GM18873 (cell line): ENCODE data around the gene TNFRSF12A.
"Not testable (repeated sequence)": the region's sequence is repeated elsewhere in the genome, so short reads cannot be mapped to it uniquely, and the experiment has no call there.

Source experiments
- ATAC-seq: cut with Tn5 transposase; IDR thresholded peaks from one replicate; pipeline ENCODE4 v1.9.1; 2021; ENCODE audit warnings: mild to moderate bottlenecking, moderate library complexity, moderate number of reproducible peaks; ENCODE audit not compliant: unreplicated experiment, low FRiP score

TNFRSF12A gene

DNA sequence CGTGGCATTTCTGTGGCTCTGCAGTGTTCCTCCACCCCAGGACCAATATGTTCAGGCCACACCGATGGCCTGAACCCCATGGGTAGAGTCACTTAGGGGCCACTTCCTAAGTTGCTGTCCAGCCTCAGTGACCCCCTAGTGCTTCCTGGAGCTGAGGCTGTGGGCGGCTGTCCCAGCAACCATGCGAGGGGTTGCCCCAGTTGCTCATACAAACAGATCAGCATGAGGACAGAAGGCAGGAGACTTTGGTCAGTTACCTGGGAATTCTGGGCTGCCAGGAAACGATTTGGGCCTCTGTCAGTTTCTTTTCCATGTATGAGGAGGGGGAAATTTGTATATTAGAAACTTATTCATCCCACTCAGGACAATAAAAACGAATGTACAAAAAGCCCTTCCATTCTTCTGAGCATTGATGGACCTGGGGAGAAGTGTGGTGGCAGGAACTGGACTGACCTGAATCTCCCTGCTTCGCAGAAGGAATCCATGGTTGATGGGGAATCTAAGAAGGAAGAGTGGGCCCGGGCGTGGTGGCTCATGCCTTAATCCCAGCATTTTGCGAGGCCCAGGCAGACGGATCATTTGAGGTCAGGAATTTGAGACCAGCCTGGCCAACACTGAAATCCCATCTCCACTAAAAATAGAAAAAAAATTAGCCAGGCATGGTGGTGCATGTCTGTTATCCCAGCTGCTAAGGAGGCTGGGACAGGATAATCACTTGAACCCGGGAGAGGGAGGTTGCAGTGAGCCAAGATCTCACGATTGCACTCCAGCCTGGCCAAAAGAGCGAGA is 40.4 kb downstream of the TNFRSF12A start:
- no peak for ATAC-seq

DNA sequence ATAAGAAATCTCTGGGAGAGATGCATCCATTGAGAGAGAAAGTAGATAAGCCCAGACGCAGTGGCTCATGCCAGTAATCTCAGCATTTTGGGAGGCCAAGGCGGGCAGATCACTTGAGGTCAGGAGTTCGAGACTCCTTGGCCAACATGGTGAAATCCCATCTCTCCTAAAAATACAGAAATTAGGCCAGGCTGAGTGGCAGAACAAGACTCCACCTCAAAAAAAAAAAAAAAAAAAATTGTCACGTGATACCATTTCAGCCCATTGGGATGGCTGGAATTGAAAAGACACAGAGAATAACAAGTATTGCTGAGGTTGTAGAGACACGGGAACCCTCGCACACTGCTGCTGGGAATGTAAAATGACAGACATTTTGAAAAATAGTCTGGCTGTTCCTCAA is 42.4 kb downstream of the TNFRSF12A start:
- ATAC-seq = no peak

DNA sequence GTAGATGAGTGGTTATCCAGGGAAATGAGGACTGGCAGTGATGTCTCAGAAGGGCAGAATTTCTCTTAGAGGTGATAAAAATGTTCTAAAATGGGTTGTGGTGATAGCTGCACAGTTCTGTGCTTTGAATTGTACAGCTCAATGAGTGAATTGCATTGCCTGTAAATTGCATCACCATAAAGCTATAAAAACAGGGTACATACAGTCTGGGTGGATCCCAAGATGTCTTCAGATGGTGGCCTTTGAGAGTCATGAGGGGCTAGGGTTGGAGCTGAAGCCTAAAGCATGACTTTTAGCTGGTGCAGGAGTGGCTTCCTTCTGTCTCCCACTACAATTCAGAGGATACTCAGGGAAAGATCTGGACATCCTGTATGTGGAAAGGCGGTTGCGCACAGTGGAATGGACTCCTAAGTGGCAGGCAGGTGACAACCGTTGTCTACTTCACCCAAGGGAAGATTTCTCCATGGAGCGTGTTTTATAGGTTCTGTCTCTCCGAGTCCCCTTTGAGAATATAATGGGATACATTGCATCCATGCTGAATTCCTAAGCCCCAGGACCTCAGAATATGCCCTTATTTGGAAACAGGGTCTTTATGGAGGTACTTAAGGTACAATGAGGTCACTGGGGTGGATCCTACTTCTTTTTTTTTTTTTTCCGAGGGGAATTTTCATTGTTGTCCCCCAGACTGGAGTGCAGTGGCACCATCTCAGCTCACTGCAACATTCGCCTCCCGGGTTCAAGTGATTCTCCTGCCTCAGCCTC is 43.6 kb downstream of the TNFRSF12A start:
- no peak for ATAC-seq

DNA sequence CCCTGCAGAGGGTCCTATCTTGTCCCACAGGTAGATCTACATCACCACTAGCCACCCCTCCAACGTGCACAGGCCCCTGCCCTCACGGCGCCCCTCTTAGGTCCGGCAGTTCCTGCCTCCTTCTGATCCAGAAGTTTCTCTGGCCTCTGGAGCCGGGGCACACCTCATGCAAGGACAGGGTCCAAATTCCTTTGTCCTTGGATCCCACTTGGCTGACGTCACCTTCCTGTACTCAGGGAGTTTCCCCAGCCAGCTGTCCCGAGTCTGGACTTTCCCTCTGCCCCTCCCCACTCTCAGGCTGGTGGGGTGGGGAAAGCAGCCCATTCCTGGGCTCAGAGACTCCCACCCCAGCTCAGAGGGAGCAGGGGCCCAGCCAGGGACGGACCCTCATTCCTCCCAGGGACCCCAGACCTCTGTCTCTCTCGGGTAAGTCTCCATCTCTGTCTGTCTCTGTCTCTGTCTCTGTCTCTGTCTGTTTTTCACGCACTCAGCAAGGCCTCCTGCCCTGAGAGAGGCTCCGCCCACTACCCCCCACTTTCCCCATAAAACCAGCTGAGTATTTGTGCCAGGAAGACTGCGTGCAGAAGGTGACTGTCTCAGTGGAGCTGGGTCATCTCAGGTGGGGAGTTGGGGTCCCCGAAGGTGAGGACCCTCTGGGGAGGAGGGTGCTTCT is 45.0 kb downstream of the TNFRSF12A start, which contains the start of gene IL32:
Gene IL32, plus strand, starts transcription at position 572 of the 673 bp plus-strand sequence. CDS start 172 bp downstream, outside the sequence.
- ATAC-seq = no peak

DNA sequence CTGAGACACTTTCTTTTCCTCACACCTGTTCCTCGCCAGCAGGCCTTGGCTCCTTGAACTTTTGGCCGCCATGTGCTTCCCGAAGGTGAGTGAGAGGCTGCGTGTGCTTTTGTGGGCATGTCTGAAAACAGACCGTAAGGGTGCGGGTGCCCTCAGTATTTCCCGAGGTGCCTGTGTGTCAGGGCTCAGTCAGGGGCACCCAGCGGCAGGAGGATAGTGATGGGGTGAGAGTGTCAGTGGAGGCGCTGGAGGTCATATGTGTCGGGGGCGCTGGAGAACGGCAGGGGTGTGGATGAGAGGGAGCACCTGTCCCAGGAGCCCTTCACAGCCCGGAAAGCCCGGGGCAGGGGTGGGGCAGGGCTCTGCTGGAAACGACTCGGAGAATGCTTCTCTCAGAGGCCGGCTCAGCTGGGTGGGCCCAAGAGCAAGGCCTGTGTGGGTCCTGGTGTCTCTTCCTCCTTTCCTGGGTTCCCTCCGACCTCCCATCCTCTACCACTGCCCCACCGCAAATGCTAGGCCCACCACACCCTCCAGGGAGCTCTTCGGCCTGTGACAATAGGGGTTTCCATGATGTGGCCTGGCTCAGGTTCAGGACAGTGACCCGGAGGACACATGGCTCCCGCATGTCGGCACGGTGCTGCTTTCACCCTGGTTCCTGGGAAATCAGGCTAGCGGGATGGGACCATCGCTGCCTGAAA is 45.7 kb downstream of the TNFRSF12A start:
- ATAC-seq = no peak

DNA sequence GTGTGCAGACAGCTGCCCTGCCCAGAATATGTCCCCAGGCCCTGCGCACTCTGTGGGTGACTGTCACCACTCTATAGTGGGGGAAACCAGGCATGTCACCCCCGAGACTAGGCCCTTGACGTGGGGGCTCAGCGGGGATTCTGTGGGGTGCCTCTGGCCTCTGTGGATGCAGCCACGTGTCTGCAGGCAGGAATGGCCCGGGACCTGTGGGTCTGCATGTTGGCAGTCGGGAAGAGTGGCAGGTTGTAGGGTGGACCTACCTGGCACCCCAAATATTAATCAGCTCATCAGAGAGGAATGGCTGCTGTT is 46.2 kb downstream of the TNFRSF12A start:
- ATAC-seq = no peak

DNA sequence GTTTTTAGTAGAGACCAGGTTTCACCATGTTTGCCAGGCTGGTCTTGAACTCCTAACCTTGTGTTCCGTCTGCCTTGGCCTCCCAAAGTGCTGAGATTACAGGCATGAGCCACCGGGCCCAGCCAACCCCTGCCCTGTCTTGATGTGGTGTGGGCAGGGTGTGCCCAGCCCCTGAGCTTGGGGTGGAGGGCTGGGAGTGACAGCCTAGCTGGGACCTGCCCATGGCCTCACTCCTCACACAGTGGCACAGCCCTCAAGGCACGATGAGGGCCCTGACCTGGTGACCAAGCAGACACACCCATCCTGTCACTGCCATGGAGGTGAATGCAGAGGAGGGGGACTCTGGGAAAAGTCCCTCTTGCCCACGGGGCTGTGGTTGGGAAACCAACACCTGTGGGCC is 48.3 kb downstream of the TNFRSF12A start:
- ATAC-seq = no peak

DNA sequence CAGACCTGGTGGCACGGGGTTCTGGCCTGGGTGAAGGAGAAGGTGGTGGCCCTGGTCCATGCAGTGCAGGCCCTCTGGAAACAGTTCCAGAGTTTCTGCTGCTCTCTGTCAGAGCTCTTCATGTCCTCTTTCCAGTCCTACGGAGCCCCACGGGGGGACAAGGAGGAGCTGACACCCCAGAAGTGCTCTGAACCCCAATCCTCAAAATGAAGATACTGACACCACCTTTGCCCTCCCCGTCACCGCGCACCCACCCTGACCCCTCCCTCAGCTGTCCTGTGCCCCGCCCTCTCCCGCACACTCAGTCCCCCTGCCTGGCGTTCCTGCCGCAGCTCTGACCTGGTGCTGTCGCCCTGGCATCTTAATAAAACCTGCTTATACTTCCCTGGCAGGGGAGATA is 49.0 kb downstream of the TNFRSF12A start:
- not testable (repeated sequence) for ATAC-seq

DNA sequence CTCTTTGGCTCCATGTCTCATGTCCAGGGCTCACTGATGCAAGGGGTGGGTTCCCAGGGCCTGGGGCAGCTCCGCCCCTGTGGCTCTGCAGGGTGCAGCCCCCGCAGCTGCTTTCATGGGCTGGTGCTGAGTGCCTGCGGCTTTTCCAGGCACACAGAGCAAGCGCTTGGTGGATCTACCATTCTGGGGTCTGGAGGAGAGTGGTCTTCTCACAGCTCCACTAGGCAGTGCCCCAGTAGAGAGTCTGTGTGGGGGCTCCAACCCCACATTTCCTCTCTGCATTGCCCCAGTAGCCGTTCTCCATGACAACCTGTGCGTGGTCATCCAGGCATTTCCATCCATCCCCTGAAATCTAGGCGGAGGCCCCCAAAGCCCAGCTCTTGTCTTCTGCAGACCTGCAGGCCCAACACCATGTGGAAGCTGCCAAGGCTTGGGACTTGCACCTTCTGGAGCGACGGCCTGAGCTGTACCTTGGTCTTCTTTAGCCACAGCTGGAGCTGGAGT is 50.5 kb downstream of the TNFRSF12A start:
- no peak for ATAC-seq

DNA sequence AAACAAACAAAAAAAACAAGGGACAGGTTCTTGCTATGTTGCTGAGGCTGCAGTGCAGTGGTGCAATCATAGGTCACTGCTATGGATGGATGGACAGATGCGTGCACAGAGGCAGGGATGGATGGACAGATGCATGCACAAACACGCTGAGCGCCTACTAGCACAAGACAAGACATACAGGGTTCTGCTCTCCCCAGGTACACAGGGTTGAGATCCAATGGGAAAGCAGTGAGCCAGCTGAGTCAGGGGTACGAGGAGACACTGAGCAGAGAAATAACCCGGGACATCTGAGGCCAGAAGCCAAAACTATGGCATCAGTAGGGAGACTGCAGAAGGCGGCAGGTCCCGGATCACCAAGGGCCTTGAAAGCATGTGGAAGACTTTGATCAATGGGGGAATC is 51.5 kb downstream of the TNFRSF12A start:
- no peak for ATAC-seq
